Suprapubic skin (tissue), 4 donors: ENCODE measurements around the gene TEC.

Experiments used
- CTCF ChIP-seq, 2 donors: fragments of 200-600 bp in 1 of 2; fragments of 450-650 bp in 1 of 2; sonication (generic) in 1 of 2; IDR thresholded peaks; one replicate each; pipeline ENCODE4 v1.5.1; 2016 to 2019; ENCODE audit warnings: antibody characterized with exemption in 2 of 2, mild to moderate bottlenecking in 1 of 2, moderate library complexity in 1 of 2
- POLR2A ChIP-seq, 2 donors: fragments of 450-650 bp; IDR thresholded peaks; one replicate each; pipeline ENCODE4 v1.6.1; 2017; ENCODE audit warnings: antibody characterized with exemption in 2 of 2, mild to moderate bottlenecking in 2 of 2, moderate library complexity in 2 of 2
- POLR2AphosphoS5 ChIP-seq, 3 donors: sonication (generic); formaldehyde crosslinking; IDR thresholded peaks; one replicate each; pipeline ENCODE4 v1.6.1; 2017; ENCODE audit warnings: antibody characterized with exemption in 3 of 3

DNA sequence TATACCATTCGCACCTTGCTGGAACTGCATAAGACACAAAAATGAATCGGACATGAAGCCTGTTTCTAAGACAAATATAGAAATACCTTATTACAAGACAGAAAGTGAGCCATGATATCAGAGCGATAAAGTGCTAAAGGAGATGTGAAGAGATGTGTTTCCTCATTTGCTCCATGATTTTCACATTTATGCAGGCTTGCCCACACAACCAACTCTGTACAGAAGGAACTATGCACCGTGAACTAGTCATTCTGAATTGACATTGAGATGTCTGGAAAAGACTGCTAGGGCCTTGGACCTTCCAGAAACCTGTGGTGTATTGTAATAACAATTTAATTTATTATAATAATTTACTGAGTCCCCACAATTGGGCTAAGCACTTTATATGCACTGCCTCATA is 97.0 kb downstream of the TEC start:
- TF ChIP-seq CTCF (IDR thresholded peaks at IDR 0.05) (no peak), POLR2A (IDR thresholded peaks at IDR 0.05) (no peak), POLR2AphosphoS5 (IDR thresholded peaks at IDR 0.05) (no peak)
